Measurements from ENCODE around the gene PGLYRP2.

The PGLYRP2 gene

GRCh38 chr19:15439821-15440641, 39.3 kb downstream of the PGLYRP2 start:
- Histone ChIP-seq H3K27ac (ENCODE audit: insufficient read depth, low read length, poor library complexity, severe bottlenecking) (no peak overlapping the region), H3K4me1 (ENCODE audit: control insufficient read depth, insufficient read depth, low read length, poor library complexity, severe bottlenecking) (no peaks in the 10 kb centered on the region), H3K4me3 (ENCODE audit: insufficient read depth, low read depth, low read length, poor library complexity, severe bottlenecking) (no peak overlapping the region), H3K36me3 (ENCODE audit: control insufficient read depth, insufficient read depth, low read length) (no peaks in the 10 kb centered on the region), H3K27me3 (replicated peaks; ENCODE audit: control insufficient read depth, insufficient read depth, low read length, poor library complexity, severe bottlenecking) (no peaks in the 10 kb centered on the region), H3K9me3 (ENCODE audit: control insufficient read depth, low read length) (no peaks in the 10 kb centered on the region)
- DNase-seq: no peak

GRCh38 chr19:15439078-15439799, 40.1 kb downstream of the PGLYRP2 start:
- H3K9me3 ChIP-seq (ENCODE audit: control insufficient read depth, low read length): no peaks in the 10 kb centered on the region
- DNase-seq: no peak
- H3K27ac ChIP-seq (ENCODE audit: insufficient read depth, low read length, poor library complexity, severe bottlenecking): no peak overlapping the region
- no peaks in the 10 kb centered on the region for H3K36me3 ChIP-seq (ENCODE audit: control insufficient read depth, insufficient read depth, low read length)
- no peak overlapping the region for H3K4me3 ChIP-seq (ENCODE audit: insufficient read depth, low read depth, low read length, poor library complexity, severe bottlenecking)
- H3K4me1 ChIP-seq (ENCODE audit: control insufficient read depth, insufficient read depth, low read length, poor library complexity, severe bottlenecking): no peaks in the 10 kb centered on the region
- no peaks in the 10 kb centered on the region for H3K27me3 ChIP-seq (replicated peaks; ENCODE audit: control insufficient read depth, insufficient read depth, low read length, poor library complexity, severe bottlenecking)

- H3K36me3 ChIP-seq (ENCODE audit: control insufficient read depth, insufficient read depth, low read length): no peaks in the 10 kb centered on the region
- no peaks in the 10 kb centered on the region for H3K27me3 ChIP-seq (replicated peaks; ENCODE audit: control insufficient read depth, insufficient read depth, low read length, poor library complexity, severe bottlenecking)
- H3K9me3 ChIP-seq (ENCODE audit: control insufficient read depth, low read length): no peaks in the 10 kb centered on the region
- DNase-seq: no peak
- no peak overlapping the region for H3K4me3 ChIP-seq (ENCODE audit: insufficient read depth, low read depth, low read length, poor library complexity, severe bottlenecking)
- H3K27ac ChIP-seq (ENCODE audit: insufficient read depth, low read length, poor library complexity, severe bottlenecking): no peak overlapping the region
- H3K4me1 ChIP-seq (ENCODE audit: control insufficient read depth, insufficient read depth, low read length, poor library complexity, severe bottlenecking): no peaks in the 10 kb centered on the region
These were observed 40.7 kb downstream of the PGLYRP2 start for GRCh38 chr19:15438577-15438976.

- Histone ChIP-seq H3K9me3 (ENCODE audit: control insufficient read depth, low read length) (no peaks in the 10 kb centered on the region), H3K27ac (ENCODE audit: insufficient read depth, low read length, poor library complexity, severe bottlenecking) (no peak overlapping the region), H3K36me3 (ENCODE audit: control insufficient read depth, insufficient read depth, low read length) (no peaks in the 10 kb centered on the region), H3K4me1 (ENCODE audit: control insufficient read depth, insufficient read depth, low read length, poor library complexity, severe bottlenecking) (peaks cover 4% of the 10 kb centered on the region), H3K27me3 (replicated peaks; ENCODE audit: control insufficient read depth, insufficient read depth, low read length, poor library complexity, severe bottlenecking) (no peaks in the 10 kb centered on the region), H3K4me3 (ENCODE audit: insufficient read depth, low read depth, low read length, poor library complexity, severe bottlenecking) (no peak overlapping the region)
- no peak for DNase-seq
These were observed 41.2 kb downstream of the PGLYRP2 start for GRCh38 chr19:15438124-15438496.

- no peak for DNase-seq
- H3K4me1 ChIP-seq (ENCODE audit: control insufficient read depth, insufficient read depth, low read length, poor library complexity, severe bottlenecking): peaks cover 5% of the 10 kb centered on the region
- H3K4me3 ChIP-seq (ENCODE audit: insufficient read depth, low read depth, low read length, poor library complexity, severe bottlenecking): no peak overlapping the region
- no peaks in the 10 kb centered on the region for H3K27me3 ChIP-seq (replicated peaks; ENCODE audit: control insufficient read depth, insufficient read depth, low read length, poor library complexity, severe bottlenecking)
- no peaks in the 10 kb centered on the region for H3K9me3 ChIP-seq (ENCODE audit: control insufficient read depth, low read length)
- H3K36me3 ChIP-seq (ENCODE audit: control insufficient read depth, insufficient read depth, low read length): no peaks in the 10 kb centered on the region
- no peak overlapping the region for H3K27ac ChIP-seq (ENCODE audit: insufficient read depth, low read length, poor library complexity, severe bottlenecking)
These were observed 41.8 kb downstream of the PGLYRP2 start for GRCh38 chr19:15437355-15438123.

- Histone ChIP-seq H3K27me3 (replicated peaks; ENCODE audit: control insufficient read depth, insufficient read depth, low read length, poor library complexity, severe bottlenecking) (no peaks in the 10 kb centered on the region), H3K36me3 (ENCODE audit: control insufficient read depth, insufficient read depth, low read length) (no peaks in the 10 kb centered on the region), H3K4me1 (ENCODE audit: control insufficient read depth, insufficient read depth, low read length, poor library complexity, severe bottlenecking) (peaks cover 8% of the 10 kb centered on the region), H3K9me3 (ENCODE audit: control insufficient read depth, low read length) (no peaks in the 10 kb centered on the region), H3K4me3 (ENCODE audit: insufficient read depth, low read depth, low read length, poor library complexity, severe bottlenecking) (no peak overlapping the region), H3K27ac (ENCODE audit: insufficient read depth, low read length, poor library complexity, severe bottlenecking) (no peak overlapping the region)
- DNase-seq: no peak
These were observed 42.5 kb downstream of the PGLYRP2 start for GRCh38 chr19:15436826-15437110.

- H3K4me1 ChIP-seq (ENCODE audit: control insufficient read depth, insufficient read depth, low read length, poor library complexity, severe bottlenecking): peaks cover 13% of the 10 kb centered on the region
These were observed 43.1 kb downstream of the PGLYRP2 start for GRCh38 chr19:15436012-15436825.

GRCh38 chr19:15433519-15434069, 45.7 kb downstream of the PGLYRP2 start:
- H3K27ac ChIP-seq (ENCODE audit: insufficient read depth, low read length, poor library complexity, severe bottlenecking): no peak overlapping the region
- no peaks in the 10 kb centered on the region for H3K9me3 ChIP-seq (ENCODE audit: control insufficient read depth, low read length)
- DNase-seq: no peak
- H3K4me3 ChIP-seq (ENCODE audit: insufficient read depth, low read depth, low read length, poor library complexity, severe bottlenecking): peak overlapping the region; percentile 60
- H3K36me3 ChIP-seq (ENCODE audit: control insufficient read depth, insufficient read depth, low read length): peaks cover 5% of the 10 kb centered on the region
- H3K27me3 ChIP-seq (replicated peaks; ENCODE audit: control insufficient read depth, insufficient read depth, low read length, poor library complexity, severe bottlenecking): no peaks in the 10 kb centered on the region
- H3K4me1 ChIP-seq (ENCODE audit: control insufficient read depth, insufficient read depth, low read length, poor library complexity, severe bottlenecking): peaks cover 18% of the 10 kb centered on the region

More at GRCh38 chr19:15436012-15436825, 43.1 kb downstream of the PGLYRP2 start:
- no peaks in the 10 kb centered on the region for H3K9me3 ChIP-seq (ENCODE audit: control insufficient read depth, low read length)
- DNase-seq: no peak
- H3K27ac ChIP-seq (ENCODE audit: insufficient read depth, low read length, poor library complexity, severe bottlenecking): no peak overlapping the region
- no peaks in the 10 kb centered on the region for H3K27me3 ChIP-seq (replicated peaks; ENCODE audit: control insufficient read depth, insufficient read depth, low read length, poor library complexity, severe bottlenecking)
- H3K36me3 ChIP-seq (ENCODE audit: control insufficient read depth, insufficient read depth, low read length): no peaks in the 10 kb centered on the region
- no peak overlapping the region for H3K4me3 ChIP-seq (ENCODE audit: insufficient read depth, low read depth, low read length, poor library complexity, severe bottlenecking)

Data from effector memory CD4-positive, alpha-beta T cell (primary cell).